Measurements from ENCODE around the gene CEP295NL. TPM values are rescaled to one million over a fixed set of nuclear protein-coding genes. Genes with fewer than 3 reads are reported as not detected.

Gene CEP295NL
- total RNA-seq, 1 donor from 2014 or later: 7.3 TPM

GRCh38 chr17:78889531-78889930, 13.5 kb downstream of the CEP295NL start:
- Mint-ChIP-seq H3K27ac (ENCODE audit: unreplicated experiment) (peak overlapping the region; percentile 15), H3K4me1 (ENCODE audit: unreplicated experiment) (peaks cover 62% of the 10 kb centered on the region), H3K36me3 (ENCODE audit: unreplicated experiment) (peaks cover 29% of the 10 kb centered on the region), H3K9me3 (ENCODE audit: unreplicated experiment) (no peaks in the 10 kb centered on the region), H3K4me3 (ENCODE audit: unreplicated experiment) (no peak overlapping the region), H3K27me3 (ENCODE audit: unreplicated experiment) (no peaks in the 10 kb centered on the region)
- TF ChIP-seq CTCF (IDR thresholded peaks at IDR 0.05): no peak
- no peak for DNase-seq (ENCODE audit: extremely low spot score, unreplicated experiment)

- no peak for TF ChIP-seq CTCF (IDR thresholded peaks at IDR 0.05)
- Mint-ChIP-seq H3K4me3 (ENCODE audit: unreplicated experiment) (no peak overlapping the region), H3K36me3 (ENCODE audit: unreplicated experiment) (peaks cover 29% of the 10 kb centered on the region), H3K27me3 (ENCODE audit: unreplicated experiment) (no peaks in the 10 kb centered on the region), H3K9me3 (ENCODE audit: unreplicated experiment) (no peaks in the 10 kb centered on the region), H3K27ac (ENCODE audit: unreplicated experiment) (peak overlapping the region; percentile 53), H3K4me1 (ENCODE audit: unreplicated experiment) (peaks cover 64% of the 10 kb centered on the region)
- no peak for DNase-seq (ENCODE audit: extremely low spot score, unreplicated experiment)
These were observed 14.0 kb downstream of the CEP295NL start for GRCh38 chr17:78888941-78889518.

GRCh38 chr17:78886954-78887353, 16.0 kb downstream of the CEP295NL start:
- no peak for TF ChIP-seq CTCF (IDR thresholded peaks at IDR 0.05)
- Mint-ChIP-seq H3K4me3 (ENCODE audit: unreplicated experiment) (no peak overlapping the region), H3K27me3 (ENCODE audit: unreplicated experiment) (no peaks in the 10 kb centered on the region), H3K4me1 (ENCODE audit: unreplicated experiment) (peaks cover 71% of the 10 kb centered on the region), H3K36me3 (ENCODE audit: unreplicated experiment) (peaks cover 18% of the 10 kb centered on the region), H3K27ac (ENCODE audit: unreplicated experiment) (peak overlapping the region; percentile 74), H3K9me3 (ENCODE audit: unreplicated experiment) (no peaks in the 10 kb centered on the region)
- DNase-seq (ENCODE audit: extremely low spot score, unreplicated experiment): no peak

GRCh38 chr17:78885956-78886355, 17.0 kb downstream of the CEP295NL start:
- Mint-ChIP-seq H3K27ac (ENCODE audit: unreplicated experiment) (peak overlapping the region; percentile 99), H3K4me3 (ENCODE audit: unreplicated experiment) (no peak overlapping the region), H3K4me1 (ENCODE audit: unreplicated experiment) (peaks cover 73% of the 10 kb centered on the region), H3K27me3 (ENCODE audit: unreplicated experiment) (no peaks in the 10 kb centered on the region), H3K36me3 (ENCODE audit: unreplicated experiment) (peaks cover 9% of the 10 kb centered on the region), H3K9me3 (ENCODE audit: unreplicated experiment) (no peaks in the 10 kb centered on the region)
- no peak for DNase-seq (ENCODE audit: extremely low spot score, unreplicated experiment)
- no peak for TF ChIP-seq CTCF (IDR thresholded peaks at IDR 0.05)

- no peaks in the 10 kb centered on the region for H3K27me3 Mint-ChIP-seq (ENCODE audit: unreplicated experiment)
- H3K4me1 Mint-ChIP-seq (ENCODE audit: unreplicated experiment): peaks cover 79% of the 10 kb centered on the region
- TF ChIP-seq CTCF (IDR thresholded peaks at IDR 0.05): no peak
- DNase-seq (ENCODE audit: extremely low spot score, unreplicated experiment): no peak
- H3K36me3 Mint-ChIP-seq (ENCODE audit: unreplicated experiment): peaks cover 4% of the 10 kb centered on the region
- no peaks in the 10 kb centered on the region for H3K9me3 Mint-ChIP-seq (ENCODE audit: unreplicated experiment)
- H3K4me3 Mint-ChIP-seq (ENCODE audit: unreplicated experiment): peak overlapping the region; percentile 71
- peak overlapping the region; percentile 99 for H3K27ac Mint-ChIP-seq (ENCODE audit: unreplicated experiment)
These were observed 17.9 kb downstream of the CEP295NL start for GRCh38 chr17:78884876-78885667.

All from osteocyte (in vitro differentiated cells).